Ammon's horn (tissue), 1 donor: ENCODE measurements around the gene TRIM65.
"Not testable (repeated sequence)": the region's sequence is repeated elsewhere in the genome, so short reads cannot be mapped to it uniquely, and the experiment has no call there.

Experiments used
- DNase-seq: peaks from one replicate; pipeline ENCODE4 v3.0.0-alpha.2; 2016; ENCODE audit warnings: low spot score

TRIM65 gene

DNA sequence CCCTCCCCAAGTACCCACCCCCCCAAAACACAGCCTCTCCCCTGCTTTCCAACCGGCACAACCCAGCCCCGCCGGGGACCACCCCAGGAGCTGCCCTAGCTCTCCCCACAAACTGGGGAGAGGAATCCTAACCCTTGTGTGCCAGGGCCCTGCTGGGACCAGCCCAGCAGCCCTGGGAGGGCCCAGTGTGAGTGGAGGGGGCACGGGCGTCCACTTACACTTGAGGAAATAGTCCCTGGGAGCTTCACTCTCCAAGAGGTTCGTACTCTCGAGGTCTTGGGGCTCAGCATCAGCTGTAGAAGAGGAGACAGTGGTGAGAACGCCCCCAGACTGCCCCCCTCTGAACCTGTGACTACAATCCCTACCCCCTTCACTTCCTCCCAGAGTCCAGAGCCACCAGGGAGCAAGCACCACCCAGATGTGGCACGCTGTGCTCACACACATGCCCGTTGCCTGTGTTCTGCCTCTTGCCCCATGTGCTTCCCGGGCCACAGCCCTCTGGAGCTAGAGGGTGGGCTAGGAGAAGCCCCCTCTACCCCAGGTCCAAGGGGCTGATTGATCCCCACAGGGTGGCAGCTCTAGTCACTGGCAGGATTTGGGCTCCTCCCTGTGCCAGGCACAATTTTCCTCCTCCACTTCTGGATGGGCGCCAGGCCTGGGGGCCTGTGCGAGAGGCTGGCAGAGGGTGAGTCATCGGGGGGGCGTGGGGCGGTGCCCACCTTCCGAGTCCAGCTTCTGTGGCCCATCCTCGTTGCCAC is 21.4 kb downstream of the TRIM65 start:
- no peak for DNase-seq

DNA sequence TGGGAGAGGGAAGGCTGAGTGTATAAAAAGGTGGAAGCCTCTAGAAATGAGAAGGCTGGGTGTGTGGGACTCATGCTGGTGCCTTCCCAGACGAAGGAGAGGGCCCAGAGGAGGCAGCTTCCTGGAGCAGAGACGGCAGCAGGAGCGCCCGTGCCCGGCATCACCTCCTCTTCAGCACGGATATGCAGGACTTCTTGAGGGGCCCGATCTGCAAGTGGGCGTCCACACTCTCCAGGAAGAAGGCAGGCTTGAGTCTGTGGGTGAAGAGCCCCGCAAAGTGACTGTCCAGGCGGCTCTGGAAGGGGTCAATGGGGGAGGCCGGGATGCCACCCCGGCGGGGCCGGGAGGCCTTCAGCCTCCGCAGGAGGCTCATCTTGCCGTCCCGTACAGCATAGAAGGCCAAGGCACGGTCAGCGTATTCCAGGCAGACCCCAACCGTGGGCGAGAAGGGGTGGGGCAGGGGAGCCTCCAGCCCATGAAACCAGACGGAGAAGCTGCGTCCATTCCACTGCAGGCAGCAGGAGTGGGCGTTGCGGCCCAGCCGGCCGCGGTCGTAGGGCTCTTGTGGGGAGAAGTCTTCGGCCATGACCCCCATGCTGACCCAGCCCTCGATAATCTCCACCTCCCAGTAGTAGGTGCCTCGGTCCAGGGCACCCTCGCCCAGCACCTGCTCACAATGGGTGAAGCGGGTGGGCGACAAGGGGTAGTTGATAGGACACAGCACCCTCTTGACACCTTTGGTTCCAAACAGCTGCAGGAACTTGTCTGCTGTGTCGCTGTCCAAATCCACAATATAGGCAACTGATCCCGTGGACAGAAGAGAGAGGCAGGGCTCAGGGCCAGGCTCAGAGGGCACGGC is 22.2 kb downstream of the TRIM65 start:
- DNase-seq = no peak

DNA sequence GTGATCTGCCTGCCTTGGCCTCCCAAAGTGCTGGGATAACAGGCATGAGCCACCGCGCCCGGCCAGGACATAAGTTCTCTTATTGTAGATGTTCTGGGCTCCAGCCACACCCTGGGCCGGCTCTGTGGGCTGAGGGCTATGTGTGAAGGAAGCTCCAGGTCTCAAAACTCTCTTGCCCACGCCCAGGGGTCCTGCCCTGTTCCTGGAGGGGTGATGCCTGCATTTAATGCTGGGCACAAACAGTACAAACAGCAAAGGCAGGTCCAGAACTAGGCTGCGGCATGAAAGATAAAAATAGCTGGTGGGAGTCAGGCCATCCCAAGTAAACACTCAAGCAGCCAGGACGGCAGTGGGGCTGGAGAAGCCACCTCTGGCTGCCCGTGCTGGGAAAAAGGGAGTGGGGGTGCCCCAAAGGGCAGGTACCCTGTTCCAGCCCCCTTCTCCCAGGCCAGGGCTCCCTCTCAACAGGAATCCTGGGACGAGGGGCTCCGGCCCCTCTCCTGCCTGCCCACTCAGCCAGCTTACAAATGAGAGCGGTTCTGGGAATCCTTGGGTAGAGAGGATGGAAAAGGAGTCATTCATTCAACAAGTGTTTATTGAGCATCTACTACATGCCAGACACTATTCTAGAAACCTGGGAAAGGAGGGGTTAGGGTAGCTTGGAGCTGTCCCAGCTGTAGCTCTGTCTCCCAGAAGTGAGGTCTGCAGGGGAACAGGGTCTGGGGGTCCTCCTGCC is 23.0 kb downstream of the TRIM65 start:
- no peak for DNase-seq

DNA sequence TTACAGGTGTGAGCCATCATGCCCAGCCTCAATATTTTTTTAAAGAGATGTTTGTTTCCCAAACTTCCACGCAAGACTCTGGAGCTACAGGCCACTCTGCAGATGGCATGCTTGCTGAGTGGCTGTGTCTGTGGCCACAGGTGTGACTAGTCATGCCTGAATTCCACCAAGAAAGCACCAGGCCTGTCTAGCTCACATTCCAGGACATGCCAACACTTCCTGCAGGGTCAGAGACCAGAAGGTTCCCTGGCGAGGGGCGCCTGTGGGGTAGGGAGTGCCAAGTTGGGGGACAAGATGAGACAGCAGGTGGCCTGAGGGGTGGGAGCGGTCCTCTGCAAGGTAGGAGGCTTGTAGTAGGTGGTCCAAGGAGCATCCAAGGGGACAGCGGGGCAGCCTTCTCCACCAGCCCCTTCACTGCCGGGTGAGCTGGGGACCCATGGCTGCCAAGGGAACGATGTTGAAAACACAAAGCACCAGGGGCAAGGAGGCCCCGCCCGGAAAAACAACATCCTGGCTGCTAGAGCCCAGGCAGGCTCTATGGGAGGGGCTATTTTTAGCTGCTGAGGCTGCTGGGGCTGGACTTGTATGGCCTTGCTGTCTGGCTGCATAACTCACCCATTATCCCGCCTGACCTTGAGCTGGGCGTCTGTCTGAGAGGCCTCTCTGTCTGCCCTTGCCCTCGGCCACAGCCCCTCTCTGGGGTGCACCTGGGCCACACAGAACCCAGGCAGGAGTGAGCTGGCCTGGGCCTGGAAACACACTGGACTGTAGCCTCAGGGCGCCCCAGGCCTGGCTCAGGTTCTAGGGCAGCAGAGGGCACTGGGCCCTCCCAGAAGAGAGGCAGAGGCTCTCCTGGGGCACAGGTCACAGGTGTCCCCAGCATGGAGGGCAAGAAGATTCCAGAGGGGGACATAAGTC is 24.1 kb downstream of the TRIM65 start:
- peak; percentile 60 for DNase-seq

DNA sequence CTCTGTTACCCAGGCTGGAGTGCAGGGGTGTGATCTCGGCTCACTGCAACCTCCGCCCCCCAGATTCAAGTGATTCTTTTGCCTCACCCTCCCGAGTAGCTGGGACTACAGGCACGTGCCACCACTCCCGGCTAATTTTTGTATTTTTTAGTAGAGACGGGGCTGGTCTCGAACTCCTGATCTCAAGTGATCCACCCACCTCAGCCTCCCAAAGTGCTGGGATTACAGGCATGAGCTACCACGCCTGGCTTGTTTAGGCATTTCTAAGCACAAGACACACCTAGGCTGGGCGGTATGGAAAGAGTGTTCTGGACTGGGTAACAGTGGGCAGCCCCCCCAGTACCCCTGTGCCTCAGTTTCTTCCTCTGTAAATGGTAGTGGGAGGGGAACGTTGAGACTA is 26.5 kb downstream of the TRIM65 start:
- DNase-seq = not testable (repeated sequence)

DNA sequence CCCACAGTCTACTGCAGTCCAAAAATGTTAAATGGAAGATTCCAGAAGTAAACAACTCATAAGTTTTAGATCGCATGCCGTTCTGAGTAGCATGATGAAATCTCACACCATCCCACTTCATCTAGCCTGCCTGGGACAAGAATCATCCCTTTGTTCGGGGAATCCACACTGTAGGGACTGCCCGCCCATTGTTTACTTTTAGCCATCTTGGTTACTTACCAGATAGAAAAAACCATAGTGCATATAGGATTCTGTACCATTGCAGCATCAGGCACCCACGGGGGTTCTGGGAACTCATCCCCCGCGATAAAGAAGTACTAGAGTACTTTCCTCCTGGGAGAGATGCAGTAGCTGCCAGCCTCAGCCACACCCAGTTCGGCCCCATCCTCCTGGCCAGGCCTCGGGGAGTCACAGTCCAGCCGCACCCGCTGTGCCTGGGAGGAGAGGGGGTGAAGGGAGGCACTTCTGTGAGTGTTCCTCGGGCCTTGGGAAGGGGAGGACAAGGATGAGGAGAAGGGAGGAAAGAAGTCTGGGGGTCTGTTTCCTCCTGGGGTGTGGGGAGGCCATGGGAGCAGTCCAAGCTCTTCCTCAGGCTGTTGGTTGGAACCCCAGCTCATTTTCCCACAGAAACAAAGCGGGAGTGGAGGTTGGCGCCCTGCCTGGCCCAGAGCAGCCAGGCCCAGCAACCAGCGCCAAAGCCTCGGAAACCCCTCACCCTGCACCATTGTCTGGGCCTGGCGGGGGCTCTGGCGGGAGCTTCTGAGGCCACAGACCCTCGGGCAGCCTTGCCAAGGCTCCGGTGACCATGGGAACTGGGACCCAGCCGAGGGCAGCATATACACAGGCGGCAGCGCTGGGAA is 27.2 kb downstream of the TRIM65 start:
- DNase-seq = peak; percentile 83

DNA sequence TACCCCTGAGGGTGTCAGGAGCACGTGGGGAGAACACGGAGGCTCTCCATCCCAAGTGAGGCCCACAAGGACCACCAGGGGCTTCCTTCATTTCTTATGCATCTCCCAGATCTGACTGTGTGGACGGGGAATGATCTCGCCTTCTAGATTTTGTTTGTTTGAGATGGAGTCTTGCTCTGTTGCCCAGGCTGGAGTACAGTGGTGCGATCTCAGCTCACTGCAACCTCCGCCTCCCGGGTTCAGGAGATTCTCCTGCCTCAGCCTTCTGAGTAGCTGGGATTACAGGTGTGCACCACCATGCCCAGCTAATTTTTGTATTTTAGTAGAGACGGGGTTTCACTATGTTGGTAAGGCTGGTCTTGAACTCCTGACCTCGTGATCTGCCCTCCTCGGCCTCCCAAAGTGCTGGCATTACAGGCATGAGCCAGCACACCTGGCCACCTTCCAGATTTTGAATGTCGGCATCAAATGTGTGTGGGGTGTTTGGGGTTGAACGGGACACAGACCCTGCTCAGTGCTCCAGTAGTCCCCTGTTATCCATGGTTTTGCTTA is 27.9 kb downstream of the TRIM65 start:
- not testable (repeated sequence) for DNase-seq

DNA sequence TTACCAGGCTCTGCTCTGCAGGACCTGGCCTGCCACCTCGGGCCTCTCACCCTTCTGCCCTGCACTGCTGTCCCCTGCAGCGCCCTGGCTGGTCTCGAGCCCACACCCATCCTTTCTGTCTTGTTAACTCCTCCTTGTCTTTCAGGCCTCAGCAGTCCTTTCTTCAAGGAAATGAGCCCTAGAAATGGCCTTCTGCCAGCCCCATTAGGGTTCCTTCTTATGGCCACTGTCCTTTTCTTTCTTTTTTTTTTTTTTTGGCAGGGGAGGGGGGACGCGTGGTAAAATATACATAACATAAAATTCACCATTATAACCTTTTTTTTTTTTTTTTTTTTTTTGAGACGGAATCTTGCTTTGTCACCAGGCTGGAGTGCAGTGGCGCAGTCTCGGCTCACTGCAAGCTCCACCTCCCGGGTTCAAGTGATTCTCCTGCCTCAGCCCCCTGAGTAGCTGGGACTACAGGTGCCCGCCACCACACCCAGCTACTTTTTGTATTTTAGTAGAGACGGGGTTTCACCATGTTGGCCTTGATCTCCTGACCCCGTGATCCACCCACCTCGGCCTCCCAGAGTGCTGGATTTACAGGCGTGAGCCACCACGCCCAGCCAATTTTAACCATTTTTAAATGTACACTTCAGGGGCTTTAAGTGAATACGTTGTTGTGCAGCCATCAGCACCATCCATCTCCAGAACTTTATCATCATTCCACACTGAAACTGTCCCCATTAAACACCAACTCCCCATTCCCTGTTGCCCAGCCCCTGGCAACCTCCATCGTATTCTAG is 31.2 kb downstream of the TRIM65 start:
- DNase-seq = not testable (repeated sequence)

DNA sequence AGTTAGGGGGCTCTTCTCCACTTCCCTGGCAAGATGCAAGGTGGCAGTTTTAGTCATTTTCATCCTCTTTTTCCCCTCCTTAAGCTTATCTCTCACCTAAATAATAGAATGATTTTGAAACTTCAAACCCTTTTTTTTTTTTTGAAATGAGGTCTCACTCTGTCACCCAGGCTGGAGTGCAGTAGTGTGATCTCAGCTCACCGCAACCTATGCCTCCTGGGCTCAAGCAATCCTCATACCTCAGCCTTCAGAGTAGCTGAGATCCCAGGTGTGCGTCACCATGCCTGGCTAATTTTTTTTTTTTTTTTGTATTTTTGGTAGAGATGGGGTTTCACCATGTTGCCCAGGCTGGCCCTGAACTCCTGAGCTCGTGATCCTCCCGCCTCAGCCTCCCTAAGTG is 31.9 kb downstream of the TRIM65 start:
- not testable (repeated sequence) for DNase-seq

DNA sequence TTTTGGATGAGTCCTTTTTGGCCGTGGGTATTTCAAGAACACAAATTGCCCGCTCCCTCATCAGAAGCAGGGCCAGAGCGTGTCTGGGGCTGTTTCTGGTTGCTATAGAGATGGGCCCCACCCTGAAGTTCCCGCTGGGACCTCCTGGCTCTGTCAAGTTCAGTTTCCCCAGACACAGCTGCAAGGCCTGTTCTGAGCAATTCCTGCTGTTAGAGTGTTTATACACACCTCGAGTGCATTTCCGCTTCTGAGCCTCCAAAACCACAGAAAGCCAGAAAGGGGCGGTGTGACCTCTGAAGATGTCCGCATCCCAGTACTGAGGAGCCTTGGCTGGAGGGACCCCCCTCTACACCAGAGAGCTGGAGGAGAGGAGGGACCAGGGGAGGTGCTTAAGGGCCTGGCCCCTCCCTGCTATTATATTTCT is 32.3 kb downstream of the TRIM65 start:
- DNase-seq = no peak

DNA sequence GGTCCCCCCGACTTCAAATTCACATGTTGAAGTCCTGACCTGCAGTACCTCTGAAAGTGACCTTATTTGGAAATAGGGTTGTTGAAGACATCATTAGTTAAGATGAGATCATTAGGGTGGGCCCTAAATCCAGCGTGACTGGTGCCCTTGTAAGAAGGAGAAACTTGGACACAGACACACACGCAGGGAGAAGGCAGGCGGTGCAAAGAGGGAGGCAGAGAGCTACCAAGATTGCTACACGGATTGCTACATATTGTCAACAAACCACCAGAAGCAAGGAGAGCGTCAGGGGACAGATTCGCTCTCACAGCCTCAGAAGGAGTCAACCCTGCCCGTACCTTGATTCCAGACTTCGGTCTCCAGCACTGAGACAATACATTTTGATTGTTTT is 34.8 kb downstream of the TRIM65 start:
- DNase-seq = no peak

DNA sequence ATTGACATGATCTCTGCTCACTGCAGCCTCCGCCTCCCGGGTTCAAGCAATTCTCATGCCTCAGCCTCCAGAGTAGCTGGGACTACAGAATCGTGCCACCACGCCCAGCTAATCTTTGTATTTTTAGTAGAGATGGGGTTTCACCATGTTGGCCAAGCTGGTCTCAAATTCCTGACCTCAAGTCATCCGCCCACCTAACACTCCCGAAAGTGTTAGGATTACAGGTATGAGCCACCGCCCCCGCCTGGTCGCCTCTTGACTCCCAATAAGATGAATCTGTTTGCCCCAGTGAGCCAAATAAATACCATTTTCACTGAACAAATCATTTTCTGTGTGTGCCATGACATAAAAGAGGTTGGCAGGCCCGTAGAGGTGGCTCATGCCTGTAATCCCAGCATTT is 37.4 kb downstream of the TRIM65 start:
- not testable (repeated sequence) for DNase-seq

DNA sequence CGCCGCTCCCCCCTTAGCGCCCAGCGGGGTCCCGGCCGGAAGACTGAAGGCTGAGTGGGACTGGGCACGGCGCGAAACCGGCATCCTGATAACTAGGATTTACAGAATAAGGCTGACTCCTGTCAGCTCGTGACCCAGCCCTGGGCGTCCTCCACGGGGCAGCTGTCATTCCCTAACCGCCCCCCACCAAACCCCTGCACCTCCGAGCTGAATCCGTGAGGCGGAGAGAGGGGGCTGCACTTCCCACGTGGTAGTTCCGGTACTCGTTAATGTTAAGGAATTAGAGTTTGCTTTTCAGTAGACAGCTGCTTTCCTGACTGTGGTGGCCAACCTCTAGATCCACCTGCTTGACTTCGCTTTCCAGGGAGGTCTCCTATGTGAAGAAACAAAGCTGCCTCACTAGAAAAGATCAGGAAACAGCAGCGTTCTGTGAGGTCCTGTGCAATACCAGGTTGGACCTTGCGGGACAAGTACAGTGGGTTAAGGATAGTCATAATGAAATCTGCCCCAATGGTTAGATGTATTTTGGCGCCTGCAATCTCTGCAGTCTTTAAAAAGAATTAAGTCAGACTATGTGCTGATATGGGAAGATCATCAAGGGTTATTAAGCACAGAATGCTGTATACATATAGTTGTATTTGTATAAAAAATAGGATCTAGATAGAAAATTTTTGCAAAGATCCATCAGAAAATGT is 40.5 kb downstream of the TRIM65 start:
- DNase-seq = peak; percentile 62

DNA sequence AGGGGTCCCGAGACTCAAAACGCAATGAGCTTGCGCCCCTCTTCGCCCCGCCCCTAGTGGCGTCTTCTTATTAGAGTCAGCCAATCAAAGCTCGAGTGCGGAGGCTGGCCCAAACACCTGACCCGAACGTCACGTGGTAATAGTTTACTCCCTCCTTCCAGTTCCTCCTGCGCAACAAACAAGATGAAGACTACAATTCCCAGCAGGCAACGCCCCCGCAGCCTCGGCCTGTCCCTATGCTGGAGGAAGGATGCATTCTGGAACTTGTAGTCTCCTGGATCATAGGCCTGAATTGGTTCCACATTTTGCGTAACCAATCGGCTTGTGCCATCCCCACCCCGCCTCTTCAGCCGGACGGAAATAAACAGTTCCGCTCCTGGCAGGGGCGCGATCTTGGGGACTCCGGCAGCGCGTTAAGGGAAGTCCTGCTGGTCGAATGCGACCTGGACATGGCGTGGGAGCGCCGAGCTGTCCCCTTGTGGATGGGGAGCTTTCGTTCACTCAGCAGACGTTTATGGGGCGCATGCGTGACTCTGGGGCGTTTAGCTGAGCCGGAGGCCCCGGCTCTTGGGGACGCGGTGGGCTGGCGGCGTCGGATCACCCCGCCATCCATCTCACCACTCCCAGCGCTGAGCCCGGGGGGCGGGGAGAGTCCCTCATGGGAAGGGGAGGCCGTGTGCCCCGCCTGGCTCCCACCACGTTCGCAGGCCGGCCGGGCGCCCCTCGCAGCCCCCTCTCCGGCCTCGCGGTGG is 41.3 kb downstream of the TRIM65 start, which contains the start of gene WBP2:
Gene WBP2, minus strand, starts transcription at position 26 of the 752 bp plus-strand sequence. CDS start 38 bp downstream, outside the sequence.
- DNase-seq = peak; percentile 100

DNA sequence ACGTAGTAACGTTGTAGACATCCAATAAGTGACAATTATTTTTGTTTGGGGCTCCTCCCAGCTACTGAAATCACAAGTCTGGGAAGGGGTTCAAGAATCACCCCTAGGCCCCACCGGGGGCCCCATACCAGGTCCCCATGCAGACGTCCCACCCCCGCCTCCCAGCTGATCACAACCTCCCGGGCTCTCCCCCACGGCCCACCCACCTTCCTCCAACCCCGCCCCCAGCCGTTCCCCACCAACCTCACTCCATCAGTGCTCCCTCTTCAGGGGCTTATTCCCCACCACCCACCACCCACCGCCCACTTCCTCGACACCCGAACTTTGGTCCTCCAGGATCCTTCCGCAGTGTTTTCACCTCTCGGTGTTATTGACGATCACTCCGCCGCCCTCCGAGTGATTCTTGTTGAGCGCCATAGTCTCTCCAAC is 41.9 kb downstream of the TRIM65 start:
- DNase-seq = no peak

DNA sequence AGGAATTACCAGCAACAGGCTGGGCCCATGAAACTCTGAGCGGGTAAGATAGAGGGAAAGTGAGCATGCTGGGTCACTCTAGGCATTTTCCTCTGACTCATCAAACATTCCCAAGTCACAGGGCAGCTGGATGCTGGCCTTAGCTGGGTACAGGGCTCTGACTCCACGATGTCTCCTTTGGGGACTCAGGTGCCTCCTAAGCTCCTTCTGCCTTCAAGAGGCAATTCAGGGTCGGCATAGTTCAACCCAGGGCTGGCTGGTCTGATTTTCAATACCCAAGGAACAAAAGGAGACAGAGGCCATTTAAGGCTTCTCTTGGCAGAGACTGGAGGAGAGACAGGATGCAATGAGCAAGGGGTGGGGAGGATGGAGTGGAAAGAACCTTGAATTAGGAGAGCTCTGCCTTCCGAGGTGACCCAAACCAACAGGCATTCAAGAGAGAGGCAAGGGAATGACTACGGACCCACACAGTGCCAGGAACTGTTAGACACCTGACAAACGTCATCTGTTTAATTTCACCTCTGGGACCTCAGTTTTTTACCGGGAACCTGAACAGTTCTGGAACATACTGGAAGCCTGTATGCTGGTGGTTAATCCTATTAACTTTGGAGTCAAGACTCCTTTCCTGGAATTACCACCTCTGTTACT is 42.5 kb downstream of the TRIM65 start:
- no peak for DNase-seq

DNA sequence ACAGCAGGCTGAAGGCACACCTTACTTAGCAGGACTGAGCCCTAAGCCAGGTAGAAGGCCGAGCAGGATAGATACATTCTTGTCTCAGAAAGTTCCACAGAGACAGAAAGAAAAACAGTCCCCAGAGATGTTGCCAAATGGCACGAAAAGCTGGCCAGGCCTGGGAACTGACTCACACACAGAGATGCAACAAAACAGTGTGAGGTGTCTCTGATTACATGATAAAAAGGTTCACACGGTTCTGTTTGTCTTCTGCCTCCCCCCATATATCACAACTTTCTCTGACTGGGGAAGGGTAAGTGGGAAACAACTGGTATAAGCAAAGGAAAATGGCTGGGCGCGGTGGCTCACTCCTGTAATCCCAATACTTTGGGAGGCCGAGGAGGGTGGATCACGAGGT is 43.3 kb downstream of the TRIM65 start:
- DNase-seq = no peak
